HCT116 (cell line): ENCODE data around the gene ZIC4. TPM values are rescaled to one million over a fixed set of nuclear protein-coding genes. Genes with fewer than 3 reads are reported as not detected.

Experiments used
- ATAC-seq: fragments of 200-7000 bp; cut with Tn5 transposase; 2 replicates; pipeline ENCODE4 v1.9.1; 2020; ENCODE audit warnings: mild to moderate bottlenecking, moderate library complexity
- BruUV-seq: library from RNA; stranded (reverse); fragments of 400-500 nt; replicated peaks from 2 replicates; lab custom pipeline; 2021; lab: Mats Ljungman, UMichigan
- CTCF ChIA-PET: fragments of 300-600 bp; sonication (Branson Sonifier 250); formaldehyde crosslinking; loops from one replicate; lab custom pipeline; 2021; ENCODE audit warnings: antibody characterized with exemption; lab: Charles Lee
- POLR2A ChIA-PET: fragments of 300-600, 350-600 bp; sonication (Branson Sonifier 250); formaldehyde crosslinking; loops from one replicate; lab custom pipeline; 2021; ENCODE audit warnings: antibody characterized with exemption; lab: Charles Lee
- RAD21 ChIA-PET, 2 experiments: fragments of 300-600 bp; sonication (Branson Sonifier 250); formaldehyde crosslinking; loops; one replicate each; lab custom pipeline; 2023; ENCODE audit warnings: low total read pairs in 2 of 2; ENCODE audit not compliant: uncharacterized antibody in 2 of 2, unreplicated experiment in 2 of 2, low non-redundant PET in 1 of 2; lab: Charles Lee
- DNase-seq: peaks from one replicate; pipeline ENCODE4 v3.0.0-alpha.2; 2010; ENCODE audit warnings: low read depth, low spot score
- H2AFZ ChIP-seq: fragments of 200-600 bp; shearing (Covaris generic), sonication (generic); 2 replicates; pipeline ENCODE4 v1.6.1; 2017; ENCODE audit warnings: low read depth, mixed run types, mixed read lengths, antibody characterized with exemption, low read length; ENCODE audit not compliant: poor library complexity, severe bottlenecking
- H3K27ac ChIP-seq: 2 replicates; pipeline ENCODE4 v1.5.1; 2012; ENCODE audit warnings: low read depth, low read length
- H3K27me3 ChIP-seq: fragments of 200-600 bp; sonication (generic); 2 replicates; pipeline ENCODE4 v1.6.1; 2016; ENCODE audit warnings: mixed run types, low read length, mixed read lengths; ENCODE audit not compliant: insufficient read depth
- H3K36me3 ChIP-seq, 2 experiments: fragments of 200-500 bp in 1 of 2; fragments of 200-600 bp in 1 of 2; sonication (Bioruptor generic) in 1 of 2; sonication (generic) in 1 of 2; 2 replicates each; pipeline versions ENCODE4 v1.5.1 to v1.6.1; 2014 to 2016; ENCODE audit warnings: low read length in 2 of 2, inconsistent platforms in 1 of 2, mixed read lengths in 1 of 2, mixed run types in 1 of 2; ENCODE audit not compliant: insufficient read depth in 2 of 2, control insufficient read depth in 1 of 2
- H3K4me1 ChIP-seq, 2 experiments: fragments of 200-600 bp in 1 of 2; sonication (generic) in 1 of 2; 2 replicates each; pipeline versions ENCODE4 v1.5.1 to v1.6.1; 2012 to 2017; ENCODE audit warnings: low read length in 2 of 2, inconsistent platforms in 1 of 2, mild to moderate bottlenecking in 1 of 2, mixed read lengths in 1 of 2, mixed run types in 1 of 2, moderate library complexity in 1 of 2; ENCODE audit not compliant: insufficient read depth in 2 of 2, control insufficient read depth in 1 of 2
- H3K4me2 ChIP-seq: fragments of 200-600 bp; sonication (generic); 2 replicates; pipeline ENCODE4 v1.6.1; 2017; ENCODE audit warnings: mixed run types, low read length, mixed read lengths
- H3K4me3 ChIP-seq, 2 experiments: fragments of 200-600 bp in 1 of 2; sonication (generic) in 1 of 2; replicated peaks in 1 of 2; 2 replicates each; pipeline ENCODE4 v1.5.1; 2011 to 2016; ENCODE audit warnings: low read length in 2 of 2, control low read depth in 1 of 2, low read depth in 1 of 2, mild to moderate bottlenecking in 1 of 2, mixed read lengths in 1 of 2, mixed run types in 1 of 2
- H3K79me2 ChIP-seq: fragments of 200-600 bp; sonication (generic); 2 replicates; pipeline ENCODE4 v1.6.1; 2017; ENCODE audit warnings: mild to moderate bottlenecking, mixed run types, low read length, moderate library complexity, mixed read lengths; ENCODE audit not compliant: insufficient read depth
- H3K9ac ChIP-seq: fragments of 200-600 bp; sonication (generic); 2 replicates; pipeline ENCODE4 v1.6.1; 2016; ENCODE audit warnings: low read length, mixed read lengths
- H3K9me2 ChIP-seq: fragments of 200-600 bp; sonication (generic), shearing (Covaris generic); 2 replicates; pipeline ENCODE4 v1.6.1; 2017; ENCODE audit warnings: mixed run types, mild to moderate bottlenecking, moderate library complexity; ENCODE audit not compliant: insufficient read depth
- H3K9me3 ChIP-seq, 2 experiments: fragments of 200-500 bp in 1 of 2; fragments of 200-600 bp in 1 of 2; sonication (Bioruptor generic) in 1 of 2; sonication (generic) in 1 of 2; 2 replicates each; pipeline ENCODE4 v1.6.1; 2014 to 2017; ENCODE audit warnings: low read length in 2 of 2, mixed read lengths in 2 of 2, inconsistent platforms in 1 of 2, low read depth in 1 of 2, mild to moderate bottlenecking in 1 of 2, mixed run types in 1 of 2, moderate library complexity in 1 of 2; ENCODE audit not compliant: control insufficient read depth in 1 of 2, insufficient read depth in 1 of 2
- H4K20me1 ChIP-seq: fragments of 200-600 bp; sonication (generic), shearing (Covaris generic); 2 replicates; pipeline ENCODE4 v1.6.1; 2017; ENCODE audit warnings: mixed run types, mild to moderate bottlenecking, moderate library complexity; ENCODE audit not compliant: insufficient read depth
- CBX3 ChIP-seq: IDR thresholded peaks from 2 replicates; pipeline ENCODE4 v1.6.1; 2012; ENCODE audit warnings: low read depth
- CEBPB ChIP-seq: IDR thresholded peaks from 2 replicates; pipeline ENCODE4 v1.6.1; 2012; ENCODE audit warnings: low read depth
- CTCF ChIP-seq, 3 experiments: fragments of 200-600 bp in 1 of 3; sonication (generic) in 1 of 3; IDR thresholded peaks in 2 of 3; conservative IDR thresholded peaks in 1 of 3; 2 replicates each; pipeline ENCODE4 v1.5.1; 2012 to 2017; ENCODE audit warnings: low read depth in 2 of 3, low read length in 2 of 3, antibody characterized with exemption in 1 of 3, borderline replicate concordance in 1 of 3, control low read depth in 1 of 3, mild to moderate bottlenecking in 1 of 3, mixed read lengths in 1 of 3, mixed run types in 1 of 3, moderate library complexity in 1 of 3; ENCODE audit not compliant: insufficient read depth in 1 of 3
- EGR1 ChIP-seq: IDR thresholded peaks from 2 replicates; pipeline ENCODE4 v1.6.1; 2012; ENCODE audit warnings: low read depth
- EZH2 ChIP-seq: fragments of 200-600 bp; sonication (generic); IDR thresholded peaks from 2 replicates; pipeline ENCODE4 v1.6.1; 2017; ENCODE audit warnings: antibody characterized with exemption, mixed run types
- EZH2phosphoT487 ChIP-seq: fragments of 200-600 bp; IDR thresholded peaks from 2 replicates; pipeline ENCODE4 v1.6.1; 2018; ENCODE audit warnings: antibody characterized with exemption, borderline replicate concordance
- FOSL1 ChIP-seq: IDR thresholded peaks from 2 replicates; pipeline ENCODE4 v1.6.1; 2012; ENCODE audit warnings: low read depth
- JUND ChIP-seq: IDR thresholded peaks from 2 replicates; pipeline ENCODE4 v1.6.1; 2012
- POLR2A ChIP-seq: IDR thresholded peaks from 2 replicates; pipeline ENCODE4 v1.7.0; 2011; ENCODE audit warnings: borderline replicate concordance; ENCODE audit not compliant: insufficient read depth, insufficient read length; ENCODE audit errors: extremely low read depth
- POLR2AphosphoS5 ChIP-seq: IDR thresholded peaks from 2 replicates; pipeline ENCODE4 v1.6.1; 2011; ENCODE audit warnings: mild to moderate bottlenecking, low read depth, low read length, moderate library complexity
- SIN3A ChIP-seq: IDR thresholded peaks from 2 replicates; pipeline ENCODE4 v1.6.1; 2012; ENCODE audit warnings: low read depth
- SP1 ChIP-seq: IDR thresholded peaks from 2 replicates; pipeline ENCODE4 v1.6.1; 2012; ENCODE audit warnings: low read depth
- intact Hi-C: fragments of 100-400 bp; cut with micrococcal nuclease; formaldehyde crosslinking; loops from 2 replicates; pipeline ENCODE4 v1.10.0; 2022
- total RNA-seq: library from RNA; stranded (reverse); gene quantifications from one replicate; pipeline ENCODE4 v1.2.1, GENCODE V29; 2021; ENCODE audit not compliant: unreplicated experiment
- TF ChIP-seq, protein P1 (sequence below): IDR thresholded peaks from 2 replicates; pipeline ENCODE4 v1.6.1; 2012
- TF ChIP-seq, protein P2 (sequence below): IDR thresholded peaks from 2 replicates; pipeline ENCODE4 v1.6.1; 2012; ENCODE audit warnings: low read depth
- TF ChIP-seq, protein P3 (sequence below): IDR thresholded peaks from 2 replicates; pipeline ENCODE4 v1.6.1; 2011; ENCODE audit warnings: mild to moderate bottlenecking, low read length, moderate library complexity; ENCODE audit not compliant: insufficient replicate concordance; ENCODE audit errors: extremely low read depth

The ZIC4 gene
- total RNA-seq, 1 experiment from 2014 or later, result not detected

DNA sequence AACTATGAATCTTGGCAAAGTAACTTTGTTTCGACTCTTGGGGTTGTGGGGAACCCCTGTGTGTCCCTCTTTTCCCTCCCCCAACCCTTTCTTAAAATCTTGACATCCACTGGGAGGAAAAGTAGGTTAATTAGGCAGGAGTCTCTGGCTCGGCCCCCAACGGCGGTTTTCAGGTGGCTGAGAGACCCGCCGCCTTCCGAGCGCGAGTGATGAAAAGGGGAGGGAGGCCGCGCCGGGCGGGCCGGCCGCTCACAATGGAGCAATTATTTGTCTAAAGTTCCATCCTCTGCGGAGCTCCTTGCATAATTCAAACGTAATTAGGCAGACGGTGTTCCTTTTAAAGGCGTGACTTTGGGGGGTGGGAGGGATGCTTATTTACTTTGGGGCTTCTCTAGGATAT is 51.7 kb downstream of the ZIC4 start:
- BruUV-seq, result no TSS peak
- no peaks in the 10 kb centered on the region for H3K36me3 ChIP-seq
- no peaks in the 10 kb centered on the region for H3K27me3 ChIP-seq
- H3K4me3 ChIP-seq, result no peak overlapping the region
- no peaks in the 10 kb centered on the region for H3K4me1 ChIP-seq
- H3K27ac ChIP-seq, result no peak overlapping the region
- intact Hi-C loops, result no loop called here
- DNase-seq, result no peak
- TF ChIP-seq EGR1 (no peak), CBX3 (no peak), EZH2phosphoT487 (no peak), SP1 (no peak), CEBPB (no peak), POLR2A (no peak), EZH2 (no peak), FOSL1 (no peak), CTCF (IDR thresholded peaks at IDR 0.05 in 2 of 3, conservative IDR thresholded peaks at IDR 0.05 in 1 of 3; ENCODE audit: borderline replicate concordance in 1 of 3, insufficient read depth in 1 of 3, low read depth in 2 of 3, low read length in 2 of 3) (no peak), POLR2AphosphoS5 (no peak), JUND (no peak), SIN3A (no peak)
- TF ChIP-seq, protein P1, sequence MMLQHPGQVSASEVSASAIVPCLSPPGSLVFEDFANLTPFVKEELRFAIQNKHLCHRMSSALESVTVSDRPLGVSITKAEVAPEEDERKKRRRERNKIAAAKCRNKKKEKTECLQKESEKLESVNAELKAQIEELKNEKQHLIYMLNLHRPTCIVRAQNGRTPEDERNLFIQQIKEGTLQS, result no peak
- TF ChIP-seq, protein P2, sequence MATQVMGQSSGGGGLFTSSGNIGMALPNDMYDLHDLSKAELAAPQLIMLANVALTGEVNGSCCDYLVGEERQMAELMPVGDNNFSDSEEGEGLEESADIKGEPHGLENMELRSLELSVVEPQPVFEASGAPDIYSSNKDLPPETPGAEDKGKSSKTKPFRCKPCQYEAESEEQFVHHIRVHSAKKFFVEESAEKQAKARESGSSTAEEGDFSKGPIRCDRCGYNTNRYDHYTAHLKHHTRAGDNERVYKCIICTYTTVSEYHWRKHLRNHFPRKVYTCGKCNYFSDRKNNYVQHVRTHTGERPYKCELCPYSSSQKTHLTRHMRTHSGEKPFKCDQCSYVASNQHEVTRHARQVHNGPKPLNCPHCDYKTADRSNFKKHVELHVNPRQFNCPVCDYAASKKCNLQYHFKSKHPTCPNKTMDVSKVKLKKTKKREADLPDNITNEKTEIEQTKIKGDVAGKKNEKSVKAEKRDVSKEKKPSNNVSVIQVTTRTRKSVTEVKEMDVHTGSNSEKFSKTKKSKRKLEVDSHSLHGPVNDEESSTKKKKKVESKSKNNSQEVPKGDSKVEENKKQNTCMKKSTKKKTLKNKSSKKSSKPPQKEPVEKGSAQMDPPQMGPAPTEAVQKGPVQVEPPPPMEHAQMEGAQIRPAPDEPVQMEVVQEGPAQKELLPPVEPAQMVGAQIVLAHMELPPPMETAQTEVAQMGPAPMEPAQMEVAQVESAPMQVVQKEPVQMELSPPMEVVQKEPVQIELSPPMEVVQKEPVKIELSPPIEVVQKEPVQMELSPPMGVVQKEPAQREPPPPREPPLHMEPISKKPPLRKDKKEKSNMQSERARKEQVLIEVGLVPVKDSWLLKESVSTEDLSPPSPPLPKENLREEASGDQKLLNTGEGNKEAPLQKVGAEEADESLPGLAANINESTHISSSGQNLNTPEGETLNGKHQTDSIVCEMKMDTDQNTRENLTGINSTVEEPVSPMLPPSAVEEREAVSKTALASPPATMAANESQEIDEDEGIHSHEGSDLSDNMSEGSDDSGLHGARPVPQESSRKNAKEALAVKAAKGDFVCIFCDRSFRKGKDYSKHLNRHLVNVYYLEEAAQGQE, result no peak
- TF ChIP-seq, protein P3, sequence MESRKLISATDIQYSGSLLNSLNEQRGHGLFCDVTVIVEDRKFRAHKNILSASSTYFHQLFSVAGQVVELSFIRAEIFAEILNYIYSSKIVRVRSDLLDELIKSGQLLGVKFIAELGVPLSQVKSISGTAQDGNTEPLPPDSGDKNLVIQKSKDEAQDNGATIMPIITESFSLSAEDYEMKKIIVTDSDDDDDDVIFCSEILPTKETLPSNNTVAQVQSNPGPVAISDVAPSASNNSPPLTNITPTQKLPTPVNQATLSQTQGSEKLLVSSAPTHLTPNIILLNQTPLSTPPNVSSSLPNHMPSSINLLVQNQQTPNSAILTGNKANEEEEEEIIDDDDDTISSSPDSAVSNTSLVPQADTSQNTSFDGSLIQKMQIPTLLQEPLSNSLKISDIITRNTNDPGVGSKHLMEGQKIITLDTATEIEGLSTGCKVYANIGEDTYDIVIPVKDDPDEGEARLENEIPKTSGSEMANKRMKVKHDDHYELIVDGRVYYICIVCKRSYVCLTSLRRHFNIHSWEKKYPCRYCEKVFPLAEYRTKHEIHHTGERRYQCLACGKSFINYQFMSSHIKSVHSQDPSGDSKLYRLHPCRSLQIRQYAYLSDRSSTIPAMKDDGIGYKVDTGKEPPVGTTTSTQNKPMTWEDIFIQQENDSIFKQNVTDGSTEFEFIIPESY, result no peak
- no peaks in the 10 kb centered on the region for H4K20me1 ChIP-seq
- H3K4me2 ChIP-seq, result no peak overlapping the region
- RAD21 ChIA-PET, result no interaction called here
- no peaks in the 10 kb centered on the region for H3K79me2 ChIP-seq
- CTCF ChIA-PET, result no interaction called here
- H3K9me2 ChIP-seq, result no peaks in the 10 kb centered on the region
- no peaks in the 10 kb centered on the region for H3K9me3 ChIP-seq
- POLR2A ChIA-PET, result no interaction called here
- no peak overlapping the region for H3K9ac ChIP-seq
- no peak for ATAC-seq
- no peak overlapping the region for H2AFZ ChIP-seq
